HCT116 (cell line): Measurements from ENCODE around the gene UBE3D. TPM values are rescaled to one million over a fixed set of nuclear protein-coding genes. Genes with fewer than 3 reads are reported as not detected.

Source experiments
- ATAC-seq: fragments of 200-7000 bp; cut with Tn5 transposase; 2 replicates; pipeline ENCODE4 v1.9.1; 2020; ENCODE audit warnings: mild to moderate bottlenecking, moderate library complexity
- BruUV-seq: library from RNA; stranded (reverse); fragments of 400-500 nt; replicated peaks from 2 replicates; lab custom pipeline; 2021; lab: Mats Ljungman, UMichigan
- CTCF ChIA-PET: fragments of 300-600 bp; sonication (Branson Sonifier 250); formaldehyde crosslinking; loops from one replicate; lab custom pipeline; 2021; ENCODE audit warnings: antibody characterized with exemption; lab: Charles Lee
- POLR2A ChIA-PET: fragments of 300-600, 350-600 bp; sonication (Branson Sonifier 250); formaldehyde crosslinking; loops from one replicate; lab custom pipeline; 2021; ENCODE audit warnings: antibody characterized with exemption; lab: Charles Lee
- RAD21 ChIA-PET, 2 experiments: fragments of 300-600 bp; sonication (Branson Sonifier 250); formaldehyde crosslinking; loops; one replicate each; lab custom pipeline; 2023; ENCODE audit warnings: low total read pairs in 2 of 2; ENCODE audit not compliant: uncharacterized antibody in 2 of 2, unreplicated experiment in 2 of 2, low non-redundant PET in 1 of 2; lab: Charles Lee
- DNase-seq: peaks from one replicate; pipeline ENCODE4 v3.0.0-alpha.2; 2010; ENCODE audit warnings: low read depth, low spot score
- H2AFZ ChIP-seq: fragments of 200-600 bp; shearing (Covaris generic), sonication (generic); 2 replicates; pipeline ENCODE4 v1.6.1; 2017; ENCODE audit warnings: low read depth, mixed run types, mixed read lengths, antibody characterized with exemption, low read length; ENCODE audit not compliant: poor library complexity, severe bottlenecking
- H3K27ac ChIP-seq: 2 replicates; pipeline ENCODE4 v1.5.1; 2012; ENCODE audit warnings: low read depth, low read length
- H3K27me3 ChIP-seq: fragments of 200-600 bp; sonication (generic); 2 replicates; pipeline ENCODE4 v1.6.1; 2016; ENCODE audit warnings: mixed run types, low read length, mixed read lengths; ENCODE audit not compliant: insufficient read depth
- H3K36me3 ChIP-seq, 2 experiments: fragments of 200-500 bp in 1 of 2; fragments of 200-600 bp in 1 of 2; sonication (Bioruptor generic) in 1 of 2; sonication (generic) in 1 of 2; 2 replicates each; pipeline versions ENCODE4 v1.5.1 to v1.6.1; 2014 to 2016; ENCODE audit warnings: low read length in 2 of 2, inconsistent platforms in 1 of 2, mixed read lengths in 1 of 2, mixed run types in 1 of 2; ENCODE audit not compliant: insufficient read depth in 2 of 2, control insufficient read depth in 1 of 2
- H3K4me1 ChIP-seq, 2 experiments: fragments of 200-600 bp in 1 of 2; sonication (generic) in 1 of 2; 2 replicates each; pipeline versions ENCODE4 v1.5.1 to v1.6.1; 2012 to 2017; ENCODE audit warnings: low read length in 2 of 2, inconsistent platforms in 1 of 2, mild to moderate bottlenecking in 1 of 2, mixed read lengths in 1 of 2, mixed run types in 1 of 2, moderate library complexity in 1 of 2; ENCODE audit not compliant: insufficient read depth in 2 of 2, control insufficient read depth in 1 of 2
- H3K4me2 ChIP-seq: fragments of 200-600 bp; sonication (generic); 2 replicates; pipeline ENCODE4 v1.6.1; 2017; ENCODE audit warnings: mixed run types, low read length, mixed read lengths
- H3K4me3 ChIP-seq, 2 experiments: fragments of 200-600 bp in 1 of 2; sonication (generic) in 1 of 2; replicated peaks in 1 of 2; 2 replicates each; pipeline ENCODE4 v1.5.1; 2011 to 2016; ENCODE audit warnings: low read length in 2 of 2, control low read depth in 1 of 2, low read depth in 1 of 2, mild to moderate bottlenecking in 1 of 2, mixed read lengths in 1 of 2, mixed run types in 1 of 2
- H3K79me2 ChIP-seq: fragments of 200-600 bp; sonication (generic); 2 replicates; pipeline ENCODE4 v1.6.1; 2017; ENCODE audit warnings: mild to moderate bottlenecking, mixed run types, low read length, moderate library complexity, mixed read lengths; ENCODE audit not compliant: insufficient read depth
- H3K9ac ChIP-seq: fragments of 200-600 bp; sonication (generic); 2 replicates; pipeline ENCODE4 v1.6.1; 2016; ENCODE audit warnings: low read length, mixed read lengths
- H3K9me2 ChIP-seq: fragments of 200-600 bp; sonication (generic), shearing (Covaris generic); 2 replicates; pipeline ENCODE4 v1.6.1; 2017; ENCODE audit warnings: mixed run types, mild to moderate bottlenecking, moderate library complexity; ENCODE audit not compliant: insufficient read depth
- H3K9me3 ChIP-seq, 2 experiments: fragments of 200-500 bp in 1 of 2; fragments of 200-600 bp in 1 of 2; sonication (Bioruptor generic) in 1 of 2; sonication (generic) in 1 of 2; 2 replicates each; pipeline ENCODE4 v1.6.1; 2014 to 2017; ENCODE audit warnings: low read length in 2 of 2, mixed read lengths in 2 of 2, inconsistent platforms in 1 of 2, low read depth in 1 of 2, mild to moderate bottlenecking in 1 of 2, mixed run types in 1 of 2, moderate library complexity in 1 of 2; ENCODE audit not compliant: control insufficient read depth in 1 of 2, insufficient read depth in 1 of 2
- H4K20me1 ChIP-seq: fragments of 200-600 bp; sonication (generic), shearing (Covaris generic); 2 replicates; pipeline ENCODE4 v1.6.1; 2017; ENCODE audit warnings: mixed run types, mild to moderate bottlenecking, moderate library complexity; ENCODE audit not compliant: insufficient read depth
- CBX3 ChIP-seq: IDR thresholded peaks from 2 replicates; pipeline ENCODE4 v1.6.1; 2012; ENCODE audit warnings: low read depth
- CEBPB ChIP-seq: IDR thresholded peaks from 2 replicates; pipeline ENCODE4 v1.6.1; 2012; ENCODE audit warnings: low read depth
- EGR1 ChIP-seq: IDR thresholded peaks from 2 replicates; pipeline ENCODE4 v1.6.1; 2012; ENCODE audit warnings: low read depth
- EZH2 ChIP-seq: fragments of 200-600 bp; sonication (generic); IDR thresholded peaks from 2 replicates; pipeline ENCODE4 v1.6.1; 2017; ENCODE audit warnings: antibody characterized with exemption, mixed run types
- EZH2phosphoT487 ChIP-seq: fragments of 200-600 bp; IDR thresholded peaks from 2 replicates; pipeline ENCODE4 v1.6.1; 2018; ENCODE audit warnings: antibody characterized with exemption, borderline replicate concordance
- POLR2A ChIP-seq: IDR thresholded peaks from 2 replicates; pipeline ENCODE4 v1.7.0; 2011; ENCODE audit warnings: borderline replicate concordance; ENCODE audit not compliant: insufficient read depth, insufficient read length; ENCODE audit errors: extremely low read depth
- POLR2AphosphoS5 ChIP-seq: IDR thresholded peaks from 2 replicates; pipeline ENCODE4 v1.6.1; 2011; ENCODE audit warnings: mild to moderate bottlenecking, low read depth, low read length, moderate library complexity
- SIN3A ChIP-seq: IDR thresholded peaks from 2 replicates; pipeline ENCODE4 v1.6.1; 2012; ENCODE audit warnings: low read depth
- SP1 ChIP-seq: IDR thresholded peaks from 2 replicates; pipeline ENCODE4 v1.6.1; 2012; ENCODE audit warnings: low read depth
- SRF ChIP-seq: IDR thresholded peaks from 2 replicates; pipeline ENCODE4 v1.6.1; 2012; ENCODE audit warnings: low read depth
- TCF7L2 ChIP-seq: IDR thresholded peaks from 2 replicates; pipeline ENCODE4 v1.7.0; 2011; ENCODE audit warnings: borderline replicate concordance, inconsistent platforms; ENCODE audit not compliant: insufficient read depth, insufficient read length; ENCODE audit errors: extremely low read depth
- ZFX ChIP-seq: fragments of 450-650 bp; IDR thresholded peaks from 2 replicates; pipeline ENCODE4 v1.6.1; 2017
- ZNF274 ChIP-seq: fragments of 200-500 bp; sonication (Bioruptor generic); IDR thresholded peaks from 2 replicates; pipeline ENCODE4 v1.6.1; 2014; ENCODE audit warnings: mild to moderate bottlenecking, low read depth, low read length, inconsistent platforms
- intact Hi-C: fragments of 100-400 bp; cut with micrococcal nuclease; formaldehyde crosslinking; loops from 2 replicates; pipeline ENCODE4 v1.10.0; 2022
- total RNA-seq: library from RNA; stranded (reverse); gene quantifications from one replicate; pipeline ENCODE4 v1.2.1, GENCODE V29; 2021; ENCODE audit not compliant: unreplicated experiment
- TF ChIP-seq, protein P1 (sequence below): IDR thresholded peaks from 2 replicates; pipeline ENCODE4 v1.6.1; 2012
- TF ChIP-seq, protein P2 (sequence below), 3 experiments: fragments of 200-600 bp in 1 of 3; sonication (generic) in 1 of 3; IDR thresholded peaks in 2 of 3; conservative IDR thresholded peaks in 1 of 3; 2 replicates each; pipeline ENCODE4 v1.5.1; 2012 to 2017; ENCODE audit warnings: low read depth in 2 of 3, low read length in 2 of 3, antibody characterized with exemption in 1 of 3, borderline replicate concordance in 1 of 3, control low read depth in 1 of 3, mild to moderate bottlenecking in 1 of 3, mixed read lengths in 1 of 3, mixed run types in 1 of 3, moderate library complexity in 1 of 3; ENCODE audit not compliant: insufficient read depth in 1 of 3
- TF ChIP-seq, protein P3 (sequence below): IDR thresholded peaks from 2 replicates; pipeline ENCODE4 v1.6.1; 2012; ENCODE audit warnings: low read depth

Gene UBE3D
- total RNA-seq, 1 experiment from 2014 or later: 9.0 TPM

DNA sequence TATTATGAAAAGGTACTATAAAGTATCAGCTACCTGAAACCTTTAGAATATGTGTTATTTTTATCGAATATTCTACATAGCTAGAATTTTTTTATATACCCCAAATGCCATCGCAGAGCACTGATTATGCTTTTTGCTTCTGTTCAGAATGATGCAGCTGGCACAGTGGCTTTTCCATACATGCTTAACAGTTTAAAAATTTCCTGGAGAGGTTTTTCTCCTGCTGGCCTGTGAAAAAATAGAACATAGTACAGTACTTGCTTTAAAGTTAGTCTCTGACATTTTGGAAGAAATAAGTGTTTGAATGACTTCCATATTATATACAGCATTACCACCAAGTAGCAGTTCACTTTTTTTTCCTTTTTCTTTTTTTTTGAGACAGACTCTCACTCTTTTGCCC lies 7.1 kb upstream of the UBE3D start:
- RAD21 ChIA-PET: no interaction called here
- 0 out of 2 replicates have a peak, but pooled peaks cover 5% of the 10 kb centered on the region for H3K79me2 ChIP-seq
- no peaks in the 10 kb centered on the region for H3K9me2 ChIP-seq
- no peak overlapping the region for H3K4me3 ChIP-seq
- POLR2A ChIA-PET: no interaction called here
- no peaks in the 10 kb centered on the region for H3K9me3 ChIP-seq
- H3K4me2 ChIP-seq: no peak overlapping the region
- TF ChIP-seq SRF (no peak), ZNF274 (no peak), POLR2AphosphoS5 (no peak), EGR1 (no peak), SP1 (no peak), CEBPB (no peak), SIN3A (no peak)
- TF ChIP-seq, protein P1, sequence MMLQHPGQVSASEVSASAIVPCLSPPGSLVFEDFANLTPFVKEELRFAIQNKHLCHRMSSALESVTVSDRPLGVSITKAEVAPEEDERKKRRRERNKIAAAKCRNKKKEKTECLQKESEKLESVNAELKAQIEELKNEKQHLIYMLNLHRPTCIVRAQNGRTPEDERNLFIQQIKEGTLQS: no peak
- ATAC-seq: no peak
- BruUV-seq: no TSS peak
- DNase-seq: no peak
- H3K4me1 ChIP-seq: peaks cover 2 to 9% of the 10 kb centered on the region in 2 experiments; a peak in 2 of 4 replicates
- no peaks in the 10 kb centered on the region for H4K20me1 ChIP-seq
- CTCF ChIA-PET: interaction anchor here (1.3 kb wide), 1 partner anchor 440 kb away, joined by 4 read pairs; the partner anchor contains the start of gene PRSS35
- intact Hi-C loops: no loop called here
- no peaks in the 10 kb centered on the region for H3K36me3 ChIP-seq
- no peak overlapping the region for H2AFZ ChIP-seq
- no peak overlapping the region for H3K9ac ChIP-seq
- no peaks in the 10 kb centered on the region for H3K27me3 ChIP-seq
- H3K27ac ChIP-seq: no peak overlapping the region

DNA sequence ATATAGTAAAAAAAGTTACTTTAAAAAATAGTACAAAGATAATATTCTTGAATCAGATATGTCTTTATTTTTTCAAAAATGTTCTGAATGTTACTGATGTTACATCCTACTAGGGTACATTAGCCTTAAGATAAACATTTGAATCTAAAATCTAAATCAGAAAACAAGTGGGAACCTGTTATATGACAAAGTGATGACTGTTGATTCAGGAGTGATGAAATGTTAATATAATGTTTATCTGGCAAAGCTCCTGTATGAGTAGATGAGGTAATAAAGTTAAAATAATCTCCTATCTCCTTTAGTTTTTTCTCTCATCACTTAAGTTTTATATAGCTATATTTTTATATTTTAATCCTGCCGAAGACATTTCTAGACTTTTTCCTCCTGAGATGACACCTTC lies 6.1 kb upstream of the UBE3D start:
- H3K9me2 ChIP-seq: no peaks in the 10 kb centered on the region
- H3K4me3 ChIP-seq: no peak overlapping the region
- ChIA-PET POLR2A (no interaction called here), RAD21 (no interaction called here), CTCF (interaction anchor here (1.3 to 1.4 kb wide), 2 partner anchors 143 to 441 kb away, joined by 4 to 5 read pairs; partner anchors contain the start of gene PRSS35)
- no peak overlapping the region for H3K4me2 ChIP-seq
- H3K4me1 ChIP-seq: peaks cover 2 to 9% of the 10 kb centered on the region in 2 experiments; a peak in 2 of 4 replicates
- no peak overlapping the region for H2AFZ ChIP-seq
- BruUV-seq: no TSS peak
- ATAC-seq (no peak), DNase-seq (no peak)
- H3K27me3 ChIP-seq: no peaks in the 10 kb centered on the region
- 0 out of 2 replicates have a peak, but pooled peaks cover 5% of the 10 kb centered on the region for H3K79me2 ChIP-seq
- H4K20me1 ChIP-seq: no peaks in the 10 kb centered on the region
- H3K9me3 ChIP-seq: no peaks in the 10 kb centered on the region
- intact Hi-C loops: no loop called here
- no peak overlapping the region for H3K27ac ChIP-seq
- H3K9ac ChIP-seq: no peak overlapping the region
- H3K36me3 ChIP-seq: no peaks in the 10 kb centered on the region
- no peak for TF ChIP-seq CBX3
- TF ChIP-seq POLR2AphosphoS5: no peak
- TF ChIP-seq TCF7L2: no peak
- TF ChIP-seq ZFX: no peak
- no peak for TF ChIP-seq SIN3A
- TF ChIP-seq, protein P2, sequence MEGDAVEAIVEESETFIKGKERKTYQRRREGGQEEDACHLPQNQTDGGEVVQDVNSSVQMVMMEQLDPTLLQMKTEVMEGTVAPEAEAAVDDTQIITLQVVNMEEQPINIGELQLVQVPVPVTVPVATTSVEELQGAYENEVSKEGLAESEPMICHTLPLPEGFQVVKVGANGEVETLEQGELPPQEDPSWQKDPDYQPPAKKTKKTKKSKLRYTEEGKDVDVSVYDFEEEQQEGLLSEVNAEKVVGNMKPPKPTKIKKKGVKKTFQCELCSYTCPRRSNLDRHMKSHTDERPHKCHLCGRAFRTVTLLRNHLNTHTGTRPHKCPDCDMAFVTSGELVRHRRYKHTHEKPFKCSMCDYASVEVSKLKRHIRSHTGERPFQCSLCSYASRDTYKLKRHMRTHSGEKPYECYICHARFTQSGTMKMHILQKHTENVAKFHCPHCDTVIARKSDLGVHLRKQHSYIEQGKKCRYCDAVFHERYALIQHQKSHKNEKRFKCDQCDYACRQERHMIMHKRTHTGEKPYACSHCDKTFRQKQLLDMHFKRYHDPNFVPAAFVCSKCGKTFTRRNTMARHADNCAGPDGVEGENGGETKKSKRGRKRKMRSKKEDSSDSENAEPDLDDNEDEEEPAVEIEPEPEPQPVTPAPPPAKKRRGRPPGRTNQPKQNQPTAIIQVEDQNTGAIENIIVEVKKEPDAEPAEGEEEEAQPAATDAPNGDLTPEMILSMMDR (IDR thresholded peaks at IDR 0.05 in 2 of 3, conservative IDR thresholded peaks at IDR 0.05 in 1 of 3; ENCODE audit: borderline replicate concordance in 1 of 3, insufficient read depth in 1 of 3, low read depth in 2 of 3, low read length in 2 of 3): no peak
- TF ChIP-seq EZH2phosphoT487: no peak
- TF ChIP-seq POLR2A: no peak
- no peak for TF ChIP-seq EZH2
- TF ChIP-seq, protein P3, sequence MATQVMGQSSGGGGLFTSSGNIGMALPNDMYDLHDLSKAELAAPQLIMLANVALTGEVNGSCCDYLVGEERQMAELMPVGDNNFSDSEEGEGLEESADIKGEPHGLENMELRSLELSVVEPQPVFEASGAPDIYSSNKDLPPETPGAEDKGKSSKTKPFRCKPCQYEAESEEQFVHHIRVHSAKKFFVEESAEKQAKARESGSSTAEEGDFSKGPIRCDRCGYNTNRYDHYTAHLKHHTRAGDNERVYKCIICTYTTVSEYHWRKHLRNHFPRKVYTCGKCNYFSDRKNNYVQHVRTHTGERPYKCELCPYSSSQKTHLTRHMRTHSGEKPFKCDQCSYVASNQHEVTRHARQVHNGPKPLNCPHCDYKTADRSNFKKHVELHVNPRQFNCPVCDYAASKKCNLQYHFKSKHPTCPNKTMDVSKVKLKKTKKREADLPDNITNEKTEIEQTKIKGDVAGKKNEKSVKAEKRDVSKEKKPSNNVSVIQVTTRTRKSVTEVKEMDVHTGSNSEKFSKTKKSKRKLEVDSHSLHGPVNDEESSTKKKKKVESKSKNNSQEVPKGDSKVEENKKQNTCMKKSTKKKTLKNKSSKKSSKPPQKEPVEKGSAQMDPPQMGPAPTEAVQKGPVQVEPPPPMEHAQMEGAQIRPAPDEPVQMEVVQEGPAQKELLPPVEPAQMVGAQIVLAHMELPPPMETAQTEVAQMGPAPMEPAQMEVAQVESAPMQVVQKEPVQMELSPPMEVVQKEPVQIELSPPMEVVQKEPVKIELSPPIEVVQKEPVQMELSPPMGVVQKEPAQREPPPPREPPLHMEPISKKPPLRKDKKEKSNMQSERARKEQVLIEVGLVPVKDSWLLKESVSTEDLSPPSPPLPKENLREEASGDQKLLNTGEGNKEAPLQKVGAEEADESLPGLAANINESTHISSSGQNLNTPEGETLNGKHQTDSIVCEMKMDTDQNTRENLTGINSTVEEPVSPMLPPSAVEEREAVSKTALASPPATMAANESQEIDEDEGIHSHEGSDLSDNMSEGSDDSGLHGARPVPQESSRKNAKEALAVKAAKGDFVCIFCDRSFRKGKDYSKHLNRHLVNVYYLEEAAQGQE: no peak
